SK-MEL-5 (cell line): ENCODE data around the gene KCNJ14. TPM values are rescaled to one million over a fixed set of nuclear protein-coding genes. Genes with fewer than 3 reads are reported as not detected.

Experiments used
- DNase-seq: peaks from one replicate; pipeline ENCODE4 v3.0.0-alpha.2; 2016; ENCODE audit warnings: low read depth, low spot score
- in situ Hi-C: cut with HindIII; loops from 2 replicates; pipeline ENCODE4 v1.10.0; 2016; ENCODE audit warnings: low sequenced_read_pairs, high pct_unique_total_duplicates, low pct_unique_long_range_greater_than_20kb
- total RNA-seq: library from RNA; depleted of rRNA; stranded (reverse); fragments of >200 nt; shearing (Covaris generic); gene quantifications from 2 replicates; pipeline ENCODE4 v1.2.3, GENCODE V29; 2014; rRNA removed

The KCNJ14 gene
- total RNA-seq, 1 experiment from 2014 or later: 0.58 TPM

DNA sequence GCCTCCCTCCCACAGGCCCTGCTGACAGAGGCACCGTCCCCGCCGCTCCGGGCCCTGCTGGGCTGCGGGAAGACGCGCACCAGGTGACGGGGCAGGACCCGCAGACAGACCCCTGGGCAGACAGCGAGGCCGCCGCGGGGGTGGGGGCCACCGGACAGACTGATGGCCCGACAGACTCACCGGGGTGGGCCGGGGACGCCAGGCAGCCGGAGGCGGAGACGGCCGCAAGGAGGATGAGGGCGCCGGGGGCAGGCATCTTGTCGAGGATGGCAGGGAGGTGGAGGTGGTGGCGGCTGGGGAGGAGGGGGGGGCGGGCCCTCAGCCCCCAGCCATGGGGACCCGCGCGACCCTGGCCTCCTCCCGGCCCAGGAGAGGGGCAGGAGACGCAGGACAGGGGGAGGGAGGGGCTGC lies 56.0 kb downstream of the KCNJ14 start:
- no peak for DNase-seq
- in situ Hi-C loops: no loop called here

DNA sequence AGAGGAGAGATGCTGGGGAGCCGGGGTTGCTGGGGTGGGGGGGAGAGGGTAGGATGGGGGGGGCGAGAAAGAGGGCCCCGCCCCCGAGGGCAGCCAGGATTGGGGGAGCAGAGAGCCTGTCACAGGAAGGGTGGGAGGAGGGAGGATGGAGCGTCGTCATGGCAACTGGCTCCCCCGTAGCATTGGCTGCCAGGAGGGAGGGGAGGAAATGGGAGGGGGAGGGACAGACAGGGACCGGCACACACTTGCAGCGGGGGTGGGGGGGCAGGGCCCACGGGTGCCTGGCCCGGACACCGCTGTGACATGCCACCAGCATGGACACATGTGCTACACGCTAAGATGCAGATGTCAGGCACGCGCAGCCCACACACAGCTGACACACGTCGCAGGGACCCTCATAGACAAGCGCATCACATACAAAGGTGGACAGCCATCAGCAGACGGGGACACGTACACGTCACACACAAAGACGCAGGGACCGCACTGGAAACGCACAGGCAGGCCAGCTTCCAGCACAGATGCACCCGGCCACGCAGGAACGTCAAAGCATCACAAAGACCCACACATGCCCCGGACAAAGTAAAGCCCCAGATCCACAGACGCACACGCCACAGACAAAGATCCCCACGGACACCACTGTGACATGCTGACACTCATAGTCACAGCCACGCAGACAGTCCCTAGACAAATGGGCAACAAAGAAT lies 56.6 kb downstream of the KCNJ14 start, which contains the start of gene LMTK3:
TSS of gene LMTK3 (minus strand) at position 36 of the 704 bp plus-strand sequence. CDS start 259 bp downstream, outside the sequence.
- DNase-seq: peak; percentile 54
- in situ Hi-C loops: no loop called here

DNA sequence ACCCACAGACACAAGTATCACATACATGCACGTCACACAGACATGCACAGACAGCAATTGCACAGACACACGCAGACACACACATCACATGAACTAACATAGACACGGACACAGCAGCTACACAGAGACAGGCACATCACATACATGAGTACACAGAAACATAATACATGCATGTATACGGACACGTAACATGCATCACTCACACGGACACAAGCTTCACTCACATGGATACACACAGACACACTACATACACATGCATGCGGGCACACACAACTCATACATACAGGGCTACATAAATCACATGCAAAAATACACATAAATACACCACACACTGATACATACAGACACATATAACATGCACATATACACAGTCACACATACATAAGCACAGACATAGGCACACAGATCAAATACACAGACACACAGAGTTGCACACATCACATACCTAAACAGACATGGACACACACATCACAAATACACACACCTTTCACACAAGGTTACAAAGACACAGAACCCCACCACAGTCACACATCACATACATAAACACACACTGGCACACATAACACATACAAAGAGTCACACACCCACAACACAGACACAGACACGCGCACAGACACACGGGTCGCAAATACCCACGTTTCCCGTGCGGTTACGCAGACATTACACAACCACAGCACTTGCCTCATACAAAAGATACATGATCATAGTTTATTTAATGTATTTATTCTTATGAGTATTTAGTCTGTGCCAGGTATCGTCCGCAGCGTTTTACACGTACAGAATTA lies 57.3 kb downstream of the KCNJ14 start:
- no peak for DNase-seq
- in situ Hi-C loops: no loop called here

DNA sequence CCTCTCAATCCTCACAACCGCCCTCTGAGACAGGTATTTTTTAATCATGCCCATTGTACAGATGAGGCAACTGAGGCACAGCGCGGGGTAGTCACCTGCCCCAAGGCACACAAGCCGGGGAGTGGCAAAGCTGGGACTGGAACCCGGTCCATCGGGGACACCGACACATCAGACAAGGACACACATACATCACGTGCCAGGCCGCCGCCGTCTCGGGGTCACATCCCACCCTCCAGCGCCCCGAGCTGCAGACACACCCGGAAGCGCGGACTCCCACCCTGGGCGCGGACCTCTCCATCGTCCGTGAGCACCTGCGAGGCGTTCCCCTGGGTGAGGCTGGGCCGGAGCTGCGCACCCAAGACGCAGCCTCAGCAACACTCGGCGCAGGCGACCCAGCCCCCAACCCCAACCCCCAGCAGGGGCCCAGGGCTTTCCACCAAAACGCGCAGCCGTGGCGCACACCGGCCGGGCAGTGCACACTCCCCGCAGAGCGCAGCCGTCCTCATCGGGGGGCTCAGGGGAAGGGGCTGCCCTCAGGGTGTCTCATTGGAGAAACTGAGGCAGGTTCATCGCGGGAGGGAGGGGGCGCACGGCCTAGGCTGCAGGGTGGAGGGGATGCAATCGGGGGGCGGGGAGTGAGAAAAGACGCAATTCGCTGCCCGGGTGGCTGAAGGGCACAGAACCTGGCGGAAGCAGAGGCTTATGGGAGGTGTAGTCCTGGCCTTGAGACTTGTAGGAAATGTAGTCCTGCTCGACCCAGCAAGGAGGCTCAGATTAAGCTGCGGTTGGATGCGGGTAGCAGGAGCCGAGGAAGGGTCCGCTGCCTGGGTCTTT lies 58.1 kb downstream of the KCNJ14 start:
- in situ Hi-C loops: no loop called here
- peak; percentile 86 for DNase-seq

DNA sequence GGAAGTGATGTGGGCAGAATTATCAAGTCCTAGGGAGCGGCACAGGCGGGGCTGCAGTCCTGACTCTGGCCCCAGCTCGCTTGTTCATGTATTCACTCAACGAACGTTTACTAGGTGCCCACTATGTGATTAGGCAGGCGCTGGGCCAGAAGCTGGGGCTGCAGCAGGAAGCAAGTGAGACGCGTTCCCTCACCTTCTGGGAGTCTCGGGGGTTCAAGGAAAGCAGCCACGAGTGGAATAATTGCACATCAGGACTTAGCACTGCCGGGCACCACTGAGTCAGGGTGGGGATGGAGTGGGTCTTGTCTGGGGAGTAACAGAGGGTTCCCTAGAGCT lies 58.7 kb downstream of the KCNJ14 start:
- no peak for DNase-seq
- in situ Hi-C loops: no loop called here

DNA sequence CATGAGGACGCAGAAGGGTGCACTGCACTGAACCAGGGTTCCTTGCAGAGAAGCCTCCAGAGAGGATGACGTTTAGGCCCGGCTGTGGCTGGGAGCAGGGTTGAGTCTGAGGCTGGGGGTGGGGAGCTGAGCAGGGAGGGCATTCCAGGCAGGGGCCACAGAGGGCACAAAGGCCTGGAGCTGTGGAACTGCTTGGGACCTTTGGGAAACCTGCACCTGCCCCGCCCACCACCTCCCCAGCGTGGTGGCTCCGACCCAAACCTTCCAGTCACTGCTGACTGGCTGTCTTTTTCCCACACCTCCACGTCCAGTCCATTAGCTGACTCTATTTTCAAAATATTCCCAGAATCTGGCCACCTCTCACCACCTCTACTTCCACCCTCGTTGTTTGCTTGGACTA lies 61.2 kb downstream of the KCNJ14 start:
- no peak for DNase-seq
- in situ Hi-C loops: no loop called here

Other genes with a start within 250 kb of the KCNJ14 start
- 12.5 and 17.3 TPM in 2 replicates for gene CARD8, start 199.7 kb upstream of the KCNJ14 start, total RNA-seq
- gene ZNF114, start 185.5 kb upstream of the KCNJ14 start, total RNA-seq: 26.5 and 29.8 TPM in 2 replicates
- gene EMP3, start 130.0 kb upstream of the KCNJ14 start, total RNA-seq: 184 and 193 TPM in 2 replicates
- 2.4 and 4.4 TPM in 2 replicates for gene TMEM143, start 91.6 kb upstream of the KCNJ14 start, total RNA-seq
- gene SYNGR4, start 91.2 kb upstream of the KCNJ14 start, total RNA-seq: not detected in 2 replicates
- gene KDELR1, start 64.0 kb upstream of the KCNJ14 start, total RNA-seq: 82.2 and 97.9 TPM in 2 replicates
- 0.08 TPM in 1 of 2 replicates, not detected in the other for gene GRIN2D, start 61.9 kb upstream of the KCNJ14 start, total RNA-seq
- gene GRWD1, start 9.6 kb upstream of the KCNJ14 start, total RNA-seq: 43.7 and 44.4 TPM in 2 replicates
- gene CYTH2, start 13.8 kb downstream of the KCNJ14 start, total RNA-seq: 39.5 and 41.0 TPM in 2 replicates
- gene LMTK3, start 56.3 kb downstream of the KCNJ14 start, total RNA-seq: not detected in 2 replicates
- 0.27 and 0.34 TPM in 2 replicates for gene SULT2B1, start 96.6 kb downstream of the KCNJ14 start, total RNA-seq
- not detected in 2 replicates for gene SPACA4, start 151.2 kb downstream of the KCNJ14 start, total RNA-seq
- gene FAM83E, start 159.5 kb downstream of the KCNJ14 start, total RNA-seq: 0.34 TPM in 1 of 2 replicates, not detected in the other
- gene RPL18, start 163.6 kb downstream of the KCNJ14 start, total RNA-seq: 1,626 and 1,782 TPM in 2 replicates
- 4.8 and 7.3 TPM in 2 replicates for gene SPHK2, start 163.9 kb downstream of the KCNJ14 start, total RNA-seq
- gene DBP, start 181.8 kb downstream of the KCNJ14 start, total RNA-seq: 19.9 and 21.3 TPM in 2 replicates
- 5.1 and 7.1 TPM in 2 replicates for gene CA11, start 190.6 kb downstream of the KCNJ14 start, total RNA-seq
- gene NTN5, start 217.4 kb downstream of the KCNJ14 start, total RNA-seq: 0.05 TPM in 1 of 2 replicates, not detected in the other
- not detected in 2 replicates for gene FUT2, start 240.4 kb downstream of the KCNJ14 start, total RNA-seq